H9 (cell line): Measurements from ENCODE around the gene GRM1. TPM values are rescaled to one million over a fixed set of nuclear protein-coding genes. Genes with fewer than 3 reads are reported as not detected.
A peak's percentile ranks its signal among the peaks of the same experiment; 100 is the strongest.

Experiments
- DNase-seq: peaks from one replicate; pipeline ENCODE4 v3.0.0-alpha.2; 2017
- H2AFZ ChIP-seq: one replicate; pipeline ENCODE4 v1.6.1; 2013; ENCODE audit warnings: mild to moderate bottlenecking, low read length, control low read depth, moderate library complexity
- H2AK5ac ChIP-seq: 2 replicates; pipeline ENCODE4 v1.6.1; 2013; ENCODE audit warnings: low read length, control low read depth, mixed read lengths; ENCODE audit not compliant: insufficient read length
- H2BK120ac ChIP-seq: one replicate; pipeline ENCODE4 v1.6.1; 2013; ENCODE audit warnings: low read depth, mild to moderate bottlenecking, low read length, control low read depth, inconsistent platforms; ENCODE audit not compliant: poor library complexity, severe bottlenecking
- H2BK12ac ChIP-seq: 2 replicates; pipeline ENCODE4 v1.6.1; 2013; ENCODE audit warnings: low read length, control low read depth, mixed read lengths, low read depth; ENCODE audit not compliant: insufficient read length
- H2BK15ac ChIP-seq: 2 replicates; pipeline ENCODE4 v1.6.1; 2013; ENCODE audit warnings: low read depth, low read length, control low read depth
- H2BK20ac ChIP-seq: one replicate; pipeline ENCODE4 v1.6.1; 2013; ENCODE audit warnings: low read depth, mild to moderate bottlenecking, low read length, control low read depth, inconsistent platforms; ENCODE audit not compliant: poor library complexity, severe bottlenecking
- H2BK5ac ChIP-seq: 2 replicates; pipeline ENCODE4 v1.6.1; 2013; ENCODE audit warnings: low read length, control low read depth, mixed read lengths; ENCODE audit not compliant: insufficient read length
- H3K14ac ChIP-seq: 2 replicates; pipeline ENCODE4 v1.6.1; 2013; ENCODE audit warnings: low read length, control low read depth; ENCODE audit not compliant: insufficient read depth
- H3K18ac ChIP-seq: 2 replicates; pipeline ENCODE4 v1.6.1; 2013; ENCODE audit warnings: low read depth, mild to moderate bottlenecking, mixed read lengths, low read length, control low read depth; ENCODE audit not compliant: insufficient read length
- H3K23ac ChIP-seq: 2 replicates; pipeline ENCODE4 v1.6.1; 2013; ENCODE audit warnings: low read length, control low read depth, mixed read lengths, low read depth; ENCODE audit not compliant: insufficient read length
- H3K23me2 ChIP-seq: 2 replicates; pipeline ENCODE4 v1.6.1; 2013; ENCODE audit warnings: low read depth, mild to moderate bottlenecking, mixed read lengths, low read length, control low read depth; ENCODE audit not compliant: insufficient read length, poor library complexity, severe bottlenecking
- H3K27ac ChIP-seq: 2 replicates; pipeline ENCODE4 v1.5.1; 2013; ENCODE audit warnings: low read length, control low read depth, mixed read lengths, low read depth; ENCODE audit not compliant: insufficient read length
- H3K27me3 ChIP-seq: 2 replicates; pipeline ENCODE4 v1.6.1; 2013; ENCODE audit warnings: low read length, control low read depth, inconsistent platforms; ENCODE audit not compliant: insufficient read depth
- H3K4ac ChIP-seq: 2 replicates; pipeline ENCODE4 v1.6.1; 2013; ENCODE audit warnings: low read depth, mild to moderate bottlenecking, control low read depth, inconsistent platforms, low read length, moderate library complexity
- H3K4me1 ChIP-seq: 2 replicates; pipeline ENCODE4 v1.6.1; 2013; ENCODE audit warnings: low read length, control low read depth, inconsistent platforms; ENCODE audit not compliant: insufficient read depth
- H3K4me2 ChIP-seq: 2 replicates; pipeline ENCODE4 v1.6.1; 2013; ENCODE audit warnings: low read length, control low read depth, mixed read lengths; ENCODE audit not compliant: insufficient read length, insufficient read depth
- H3K56ac ChIP-seq: 2 replicates; pipeline ENCODE4 v1.6.1; 2013; ENCODE audit warnings: low read depth, mild to moderate bottlenecking, mixed read lengths, low read length, control low read depth; ENCODE audit not compliant: insufficient read length
- H3K79me1 ChIP-seq: 2 replicates; pipeline ENCODE4 v1.6.1; 2013; ENCODE audit warnings: low read depth, mild to moderate bottlenecking, moderate library complexity, low read length, control low read depth, inconsistent platforms; ENCODE audit not compliant: insufficient read depth, poor library complexity, severe bottlenecking
- H3K79me2 ChIP-seq: 2 replicates; pipeline ENCODE4 v1.6.1; 2013; ENCODE audit warnings: low read length, control low read depth, inconsistent platforms; ENCODE audit not compliant: insufficient read depth
- H3K9ac ChIP-seq: 2 replicates; pipeline ENCODE4 v1.6.1; 2013; ENCODE audit warnings: low read length, control low read depth, mixed read lengths; ENCODE audit not compliant: insufficient read length; ENCODE audit errors: extremely low read depth
- H3K9me3 ChIP-seq: one replicate; pipeline ENCODE4 v1.6.1; 2013; ENCODE audit warnings: low read depth, low read length, inconsistent platforms; ENCODE audit not compliant: control insufficient read depth
- H3T11ph ChIP-seq: one replicate; pipeline ENCODE4 v1.6.1; 2013; ENCODE audit warnings: mild to moderate bottlenecking, low read length, control low read depth, inconsistent platforms
- H4K20me1 ChIP-seq: one replicate; pipeline ENCODE4 v1.6.1; 2013; ENCODE audit not compliant: control insufficient read depth, insufficient read length, insufficient read depth
- H4K5ac ChIP-seq: 2 replicates; pipeline ENCODE4 v1.6.1; 2013; ENCODE audit warnings: low read depth, mild to moderate bottlenecking, mixed read lengths, low read length, control low read depth; ENCODE audit not compliant: insufficient read length
- H4K8ac ChIP-seq: replicated peaks from 2 replicates; pipeline ENCODE4 v1.6.1; 2013; ENCODE audit warnings: low read length, control low read depth, mixed read lengths, low read depth; ENCODE audit not compliant: insufficient read length
- H4K91ac ChIP-seq: 2 replicates; pipeline ENCODE4 v1.6.1; 2013; ENCODE audit warnings: low read depth, mild to moderate bottlenecking, moderate library complexity, mixed read lengths, low read length, control low read depth; ENCODE audit not compliant: insufficient read length
- H3K27ac Mint-ChIP-seq, 3 experiments: 2 replicates in 2 of 3; 3 replicates in 1 of 3; pipeline ENCODE4 v1.8.0; 2020 to 2021; ENCODE audit warnings: mixed read lengths in 3 of 3, mild to moderate bottlenecking in 1 of 3, moderate library complexity in 1 of 3
- H3K27me3 Mint-ChIP-seq: 2 replicates; pipeline ENCODE4 v1.8.0; 2021; ENCODE audit warnings: low read depth, mild to moderate bottlenecking, moderate library complexity, mixed read lengths
- H3K36me3 Mint-ChIP-seq, 3 experiments: 2 replicates in 2 of 3; 3 replicates in 1 of 3; pipeline ENCODE4 v1.8.0; 2020 to 2021; ENCODE audit warnings: low read depth in 3 of 3, mixed read lengths in 3 of 3; ENCODE audit not compliant: insufficient read depth in 1 of 3
- H3K4me1 Mint-ChIP-seq, 2 experiments: 2 replicates each; pipeline ENCODE4 v1.8.0; 2020; ENCODE audit warnings: mixed read lengths in 2 of 2
- H3K4me3 Mint-ChIP-seq, 2 experiments: 2 replicates in 1 of 2; 3 replicates in 1 of 2; pipeline ENCODE4 v1.8.0; 2020 to 2021; ENCODE audit warnings: mild to moderate bottlenecking in 2 of 2, mixed read lengths in 2 of 2, moderate library complexity in 1 of 2
- H3K9me3 Mint-ChIP-seq, 2 experiments: 2 replicates in 1 of 2; 3 replicates in 1 of 2; pipeline ENCODE4 v1.8.0; 2020; ENCODE audit warnings: mild to moderate bottlenecking in 2 of 2, mixed read lengths in 2 of 2, moderate library complexity in 1 of 2
- CTCF ChIP-seq: fragments of 200-600 bp; sonication (generic); conservative IDR thresholded peaks from 3 replicates; pipeline ENCODE4 v1.8.0; 2021; ENCODE audit warnings: antibody characterized with exemption, mild to moderate bottlenecking
- WGBS: extraction: QIAGEN DNeasy Blood & Tissue Kit; methylation state at CpG from one replicate; pipeline ENCODE4 v1.1.7; 2013; ENCODE audit warnings: missing lambda C conversion rate, low lambda C conversion rate, mixed read lengths; ENCODE audit not compliant: insufficient read length; ENCODE audit errors: extremely low coverage; 5-methylcytosine and 5-hydroxymethylcytosine counted together
- total RNA-seq: library from RNA; stranded (reverse); gene quantifications from 2 replicates; pipeline ENCODE4 v1.2.1, GENCODE V29; 2021

The GRM1 gene
- total RNA-seq, 1 experiment from 2014 or later = 0.39 TPM

- Histone ChIP-seq H3K27me3 (no peaks in the 10 kb centered on the region), H3T11ph (no peak overlapping the region), H2BK15ac (no peak overlapping the region), H3K56ac (no peak overlapping the region), H4K91ac (no peak overlapping the region), H3K79me2 (no peaks in the 10 kb centered on the region), H4K20me1 (no peaks in the 10 kb centered on the region), H2BK20ac (no peak overlapping the region), H3K4me1 (peaks cover 3% of the 10 kb centered on the region; the same call in 1 of the 2 replicates), H3K79me1 (no peaks in the 10 kb centered on the region), H2BK12ac (no peak overlapping the region), H2AK5ac (no peak overlapping the region), H3K4me2 (no peak overlapping the region), H2AFZ (no peak overlapping the region), H3K23me2 (no peaks in the 10 kb centered on the region), H3K9ac (no peak overlapping the region), H3K18ac (no peak overlapping the region), H3K9me3 (no peaks in the 10 kb centered on the region), H3K27ac (no peak overlapping the region), H3K23ac (no peak overlapping the region), H2BK5ac (no peak overlapping the region), H2BK120ac (no peak overlapping the region), H3K14ac (no peak overlapping the region), H4K8ac (no peak overlapping the region), H4K5ac (no peak overlapping the region), H3K4ac (no peak overlapping the region)
- Mint-ChIP-seq H3K9me3 (no peaks in the 10 kb centered on the region; a peak in 2 of 5 replicates), H3K4me1 (peaks cover 34 to 36% of the 10 kb centered on the region in 2 experiments), H3K36me3 (no peaks in the 10 kb centered on the region; a peak in 1 of 7 replicates), H3K27me3 (no peaks in the 10 kb centered on the region), H3K4me3 (peak overlapping the region in 1 of 2 experiments; percentile 10; a peak in 1 of 5 replicates), H3K27ac (peak overlapping the region in 2 of 3 experiments; percentile 35 to 72; a peak in 5 of 7 replicates)
- no peak for TF ChIP-seq CTCF
- DNase-seq = no peak
- WGBS = no CpG with 5 or more reads among the region's 4 CpGs
Observed at GRCh38 chr6:146355521-146356100, 326.7 kb downstream of the GRM1 start.
